ENCODE results near the gene DRG2.

DRG2 gene

GRCh38 chr17:18138065-18138749 is 50.5 kb downstream of the DRG2 start:
- TF ChIP-seq PAX5 (IDR thresholded peaks at IDR 0.05; ENCODE audit: insufficient read depth, low read length, severe bottlenecking): no peak
- TF ChIP-seq POU2F2 (IDR thresholded peaks at IDR 0.05; ENCODE audit: low read depth, low read length): no peak
- TF ChIP-seq TAF1 (IDR thresholded peaks at IDR 0.05; ENCODE audit: low read depth, low read length): no peak
- no peak for TF ChIP-seq SPI1 (IDR thresholded peaks at IDR 0.05; ENCODE audit: low read depth, low read length)
- no peak for TF ChIP-seq POLR2AphosphoS5 (IDR thresholded peaks at IDR 0.05; ENCODE audit: low read depth, low read length)
- no peak for TF ChIP-seq POLR2A (IDR thresholded peaks at IDR 0.05; ENCODE audit: low read depth, low read length)
- DNase-seq (ENCODE audit: insufficient read length, low spot score) (no peak), FAIRE-seq (no peak)

DNA sequence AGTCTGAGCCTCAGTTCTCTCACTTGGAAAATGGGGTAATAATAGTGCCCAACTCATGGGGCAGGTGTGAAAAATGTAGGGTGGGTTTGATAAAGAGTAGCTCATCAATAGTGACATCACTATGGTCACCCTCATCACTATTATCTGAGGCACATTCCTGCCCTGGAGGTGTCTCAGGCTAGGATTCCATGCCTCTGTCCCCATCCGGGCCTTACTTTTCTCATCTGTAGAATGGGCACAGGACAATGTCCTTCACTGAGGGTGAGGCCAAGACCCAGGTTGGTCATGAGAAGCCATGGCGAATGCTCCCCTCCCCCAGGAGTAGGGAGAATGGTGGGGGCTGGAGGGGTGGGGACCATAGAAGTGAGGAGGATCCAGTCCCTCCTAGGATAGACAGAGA is 51.3 kb downstream of the DRG2 start:
- TF ChIP-seq POLR2AphosphoS5 (IDR thresholded peaks at IDR 0.05; ENCODE audit: low read depth, low read length) (no peak), PAX5 (IDR thresholded peaks at IDR 0.05; ENCODE audit: insufficient read depth, low read length, severe bottlenecking) (no peak), SPI1 (IDR thresholded peaks at IDR 0.05; ENCODE audit: low read depth, low read length) (no peak), TAF1 (IDR thresholded peaks at IDR 0.05; ENCODE audit: low read depth, low read length) (no peak), POU2F2 (IDR thresholded peaks at IDR 0.05; ENCODE audit: low read depth, low read length) (no peak), POLR2A (IDR thresholded peaks at IDR 0.05; ENCODE audit: low read depth, low read length) (no peak)
- no peak for FAIRE-seq
- DNase-seq (ENCODE audit: insufficient read length, low spot score): no peak

DNA sequence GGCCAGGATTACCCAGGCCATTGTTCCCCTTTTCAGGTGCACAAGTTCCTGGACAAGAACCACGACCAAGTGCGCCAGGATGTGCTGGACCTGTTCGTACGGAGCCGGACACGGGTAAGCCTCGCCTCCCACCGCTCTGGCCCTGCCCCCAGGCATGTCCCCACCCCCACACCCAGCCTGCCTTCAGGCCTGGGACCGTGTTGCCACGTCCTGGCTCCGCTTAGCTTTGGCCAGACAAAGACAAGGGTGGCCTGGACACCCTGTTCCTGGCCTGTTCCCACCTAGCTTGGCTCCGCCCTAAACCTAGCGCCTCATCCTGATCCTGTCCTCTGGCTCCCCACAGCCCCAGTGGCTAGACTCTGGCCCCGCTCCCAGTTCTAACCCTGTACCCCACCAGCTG is 51.8 kb downstream of the DRG2 start:
- FAIRE-seq (no peak), DNase-seq (ENCODE audit: insufficient read length, low spot score) (no peak)
- TF ChIP-seq POLR2AphosphoS5 (IDR thresholded peaks at IDR 0.05; ENCODE audit: low read depth, low read length) (no peak), SPI1 (IDR thresholded peaks at IDR 0.05; ENCODE audit: low read depth, low read length) (no peak)

GRCh38 chr17:18139949-18140348 is 52.2 kb downstream of the DRG2 start:
- DNase-seq (ENCODE audit: insufficient read length, low spot score) (no peak), FAIRE-seq (no peak)
- TF ChIP-seq POU2F2 (IDR thresholded peaks at IDR 0.05; ENCODE audit: low read depth, low read length) (no peak), POLR2A (IDR thresholded peaks at IDR 0.05; ENCODE audit: low read depth, low read length) (no peak), SPI1 (IDR thresholded peaks at IDR 0.05; ENCODE audit: low read depth, low read length) (no peak), PAX5 (IDR thresholded peaks at IDR 0.05; ENCODE audit: insufficient read depth, low read length, severe bottlenecking) (no peak), TAF1 (IDR thresholded peaks at IDR 0.05; ENCODE audit: low read depth, low read length) (no peak), POLR2AphosphoS5 (IDR thresholded peaks at IDR 0.05; ENCODE audit: low read depth, low read length) (no peak)

DNA sequence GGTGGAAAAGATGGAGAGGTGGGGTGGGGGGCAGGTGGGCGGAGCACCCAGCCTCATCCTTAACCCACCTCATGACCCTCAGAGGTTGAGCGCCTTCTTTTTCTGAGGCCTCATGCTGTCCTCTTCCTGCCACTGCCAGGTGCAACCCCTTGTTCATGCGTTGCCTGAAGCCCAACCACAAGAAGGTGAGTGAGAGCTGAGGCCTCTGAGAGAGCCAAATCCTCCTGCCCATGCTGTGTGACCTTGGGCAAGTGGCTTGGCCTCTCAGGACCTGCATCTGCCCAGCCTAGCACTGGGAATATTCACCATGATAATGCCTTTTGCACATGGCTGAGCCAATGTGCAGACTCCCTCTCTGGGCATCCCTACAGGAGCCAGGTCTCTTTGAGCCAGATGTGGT is 52.9 kb downstream of the DRG2 start:
- FAIRE-seq (peak; percentile 31), DNase-seq (ENCODE audit: insufficient read length, low spot score) (no peak)
- TF ChIP-seq TAF1 (IDR thresholded peaks at IDR 0.05; ENCODE audit: low read depth, low read length) (no peak), PAX5 (IDR thresholded peaks at IDR 0.05; ENCODE audit: insufficient read depth, low read length, severe bottlenecking) (no peak), SPI1 (IDR thresholded peaks at IDR 0.05; ENCODE audit: low read depth, low read length) (no peak), POLR2A (IDR thresholded peaks at IDR 0.05; ENCODE audit: low read depth, low read length) (no peak), POLR2AphosphoS5 (IDR thresholded peaks at IDR 0.05; ENCODE audit: low read depth, low read length) (no peak)

GRCh38 chr17:18141210-18141803 is 53.6 kb downstream of the DRG2 start:
- FAIRE-seq (peak; percentile 66), DNase-seq (ENCODE audit: insufficient read length, low spot score) (peak; percentile 51)
- no peak for TF ChIP-seq POLR2A (IDR thresholded peaks at IDR 0.05; ENCODE audit: low read depth, low read length)
- TF ChIP-seq PAX5 (IDR thresholded peaks at IDR 0.05; ENCODE audit: insufficient read depth, low read length, severe bottlenecking): no peak
- no peak for TF ChIP-seq POLR2AphosphoS5 (IDR thresholded peaks at IDR 0.05; ENCODE audit: low read depth, low read length)
- no peak for TF ChIP-seq TAF1 (IDR thresholded peaks at IDR 0.05; ENCODE audit: low read depth, low read length)
- TF ChIP-seq SPI1 (IDR thresholded peaks at IDR 0.05; ENCODE audit: low read depth, low read length): no peak

GRCh38 chr17:18142417-18142816 is 54.7 kb downstream of the DRG2 start:
- DNase-seq (ENCODE audit: insufficient read length, low spot score) (no peak), FAIRE-seq (no peak)
- TF ChIP-seq POLR2A (IDR thresholded peaks at IDR 0.05; ENCODE audit: low read depth, low read length): no peak
- no peak for TF ChIP-seq PAX5 (IDR thresholded peaks at IDR 0.05; ENCODE audit: insufficient read depth, low read length, severe bottlenecking)
- no peak for TF ChIP-seq SPI1 (IDR thresholded peaks at IDR 0.05; ENCODE audit: low read depth, low read length)
- no peak for TF ChIP-seq TAF1 (IDR thresholded peaks at IDR 0.05; ENCODE audit: low read depth, low read length)
- no peak for TF ChIP-seq POU2F2 (IDR thresholded peaks at IDR 0.05; ENCODE audit: low read depth, low read length)
- no peak for TF ChIP-seq POLR2AphosphoS5 (IDR thresholded peaks at IDR 0.05; ENCODE audit: low read depth, low read length)

DNA sequence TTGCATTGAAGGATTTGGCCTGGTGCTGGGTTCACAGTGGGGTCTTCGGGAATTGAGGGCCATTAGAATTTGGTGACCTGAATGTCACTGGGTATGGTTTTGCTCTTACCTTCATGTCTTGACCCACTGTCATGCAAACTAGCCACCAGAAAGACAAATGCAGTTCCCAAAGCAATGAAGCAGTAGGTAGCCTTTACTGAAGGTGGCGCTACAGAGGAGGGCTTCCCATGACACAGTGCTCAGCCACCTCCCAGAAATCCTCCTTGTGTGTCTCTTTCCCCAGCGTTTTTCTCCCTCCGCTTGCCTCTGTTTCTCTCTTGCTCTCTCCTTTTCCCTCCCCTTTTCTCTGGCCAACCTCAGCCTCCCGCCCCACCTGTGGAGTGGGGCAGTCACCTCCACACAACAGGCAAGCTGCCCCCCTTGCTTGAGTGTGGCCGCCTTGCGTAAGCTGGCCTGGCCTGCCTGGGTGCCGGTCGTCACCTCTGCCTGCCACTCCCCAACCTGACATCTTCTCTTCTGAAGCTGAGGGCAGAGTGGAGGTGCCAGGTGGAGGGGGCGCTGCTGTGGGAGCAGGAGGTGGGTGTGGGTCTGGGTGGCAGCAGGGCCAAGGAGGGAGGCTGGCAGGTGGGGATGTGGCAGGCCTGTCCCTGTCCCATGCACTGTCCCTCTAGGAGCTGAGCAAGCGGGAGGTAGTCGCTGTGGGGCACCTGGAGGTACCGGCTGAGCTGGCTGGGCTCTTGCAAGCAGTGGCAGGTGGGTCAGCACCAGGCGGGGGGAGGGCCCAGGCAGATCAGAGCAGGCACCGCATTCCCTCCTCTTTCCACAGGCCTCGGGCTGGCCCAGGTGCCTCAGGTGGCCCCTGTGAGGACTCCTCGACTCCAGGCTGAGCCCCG is 55.5 kb downstream of the DRG2 start:
- TF ChIP-seq TAF1 (IDR thresholded peaks at IDR 0.05; ENCODE audit: low read depth, low read length) (no peak), POU2F2 (IDR thresholded peaks at IDR 0.05; ENCODE audit: low read depth, low read length) (no peak), POLR2A (IDR thresholded peaks at IDR 0.05; ENCODE audit: low read depth, low read length) (no peak), POLR2AphosphoS5 (IDR thresholded peaks at IDR 0.05; ENCODE audit: low read depth, low read length) (no peak)
- DNase-seq (ENCODE audit: insufficient read length, low spot score) (no peak), FAIRE-seq (no peak)

DNA sequence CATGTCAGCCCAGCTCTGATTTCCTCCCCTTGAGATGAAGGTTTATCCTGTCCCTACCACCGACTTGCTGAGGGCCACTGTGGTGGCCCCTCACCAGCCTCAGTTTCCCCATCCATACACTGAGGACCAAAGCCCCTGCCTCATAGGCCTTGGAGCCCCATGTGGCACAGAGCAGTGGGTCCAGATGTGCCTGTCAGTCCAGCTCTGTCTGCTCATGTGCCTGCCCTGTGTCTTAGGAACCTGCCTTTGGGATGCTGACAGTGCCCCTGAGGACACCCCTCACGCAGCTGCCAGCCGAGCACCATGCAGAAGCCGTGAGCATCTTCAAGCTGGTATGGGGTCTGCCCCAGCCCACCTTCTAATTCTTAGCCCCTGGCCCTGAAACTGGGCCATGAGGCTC is 56.5 kb downstream of the DRG2 start:
- no peak for DNase-seq (ENCODE audit: insufficient read length, low spot score)
- TF ChIP-seq SPI1 (IDR thresholded peaks at IDR 0.05; ENCODE audit: low read depth, low read length) (no peak), POU2F2 (IDR thresholded peaks at IDR 0.05; ENCODE audit: low read depth, low read length) (no peak), POLR2AphosphoS5 (IDR thresholded peaks at IDR 0.05; ENCODE audit: low read depth, low read length) (no peak), POLR2A (IDR thresholded peaks at IDR 0.05; ENCODE audit: low read depth, low read length) (no peak), PAX5 (IDR thresholded peaks at IDR 0.05; ENCODE audit: insufficient read depth, low read length, severe bottlenecking) (no peak), TAF1 (IDR thresholded peaks at IDR 0.05; ENCODE audit: low read depth, low read length) (no peak)
- FAIRE-seq: no peak

Measured in GM12891 (cell line).